Measurements from ENCODE around the gene LBHD1.

Gene LBHD1

DNA sequence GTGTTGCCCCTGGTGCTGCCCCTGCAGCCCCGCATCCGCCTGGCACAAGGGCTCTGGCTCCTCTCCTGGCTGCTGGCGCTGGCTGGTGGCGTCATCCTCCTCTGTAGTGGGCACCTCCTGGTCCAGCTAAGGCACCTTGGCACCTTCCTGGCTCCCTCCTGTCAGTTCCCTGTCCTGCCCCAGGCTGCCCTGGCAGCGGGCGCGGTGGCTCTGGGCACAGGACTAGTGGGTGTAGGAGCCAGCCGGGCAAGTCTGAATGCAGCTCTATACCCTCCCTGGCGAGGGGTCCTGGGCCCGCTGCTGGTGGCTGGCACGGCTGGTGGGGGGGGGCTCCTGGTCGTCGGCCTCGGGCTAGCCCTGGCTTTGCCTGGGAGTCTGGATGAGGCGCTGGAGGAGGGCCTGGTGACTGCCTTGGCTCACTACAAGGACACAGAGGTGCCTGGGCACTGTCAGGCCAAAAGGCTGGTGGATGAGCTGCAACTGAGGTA, 58.7 kb downstream of the LBHD1 start:
- POLR2A ChIA-PET, result interaction anchor here (1.0 to 3.0 kb wide), 3 partner anchors 9 to 21 kb away, joined by 4 to 21 read pairs (median 4); partner anchors contain the start of genes B3GAT3, MTA2 and TUT1
- no peak for DNase-seq (ENCODE audit: extremely low spot score)
- no peak for TF ChIP-seq SUZ12 (IDR thresholded peaks at IDR 0.05)
- no peak for TF ChIP-seq CTBP1 (IDR thresholded peaks at IDR 0.05; ENCODE audit: borderline replicate concordance)
- no peak for TF ChIP-seq L3MBTL2 (conservative IDR thresholded peaks at IDR 0.05)
- no peak for TF ChIP-seq NFRKB (IDR thresholded peaks at IDR 0.05)
- no peak for TF ChIP-seq LEF1 (IDR thresholded peaks at IDR 0.05; ENCODE audit: borderline replicate concordance)
- TF ChIP-seq ARNT (IDR thresholded peaks at IDR 0.05), result no peak
- TF ChIP-seq BHLHE40 (IDR thresholded peaks at IDR 0.05; ENCODE audit: borderline replicate concordance), result no peak
- no peak for TF ChIP-seq ELF4 (IDR thresholded peaks at IDR 0.05)
- TF ChIP-seq HDGF (IDR thresholded peaks at IDR 0.05; ENCODE audit: borderline replicate concordance), result no peak
- TF ChIP-seq FOXK2 (IDR thresholded peaks at IDR 0.05), result no peak
- TF ChIP-seq SP1 (IDR thresholded peaks at IDR 0.05), result no peak
- no peak for TF ChIP-seq FOXM1 (IDR thresholded peaks at IDR 0.05; ENCODE audit: borderline replicate concordance)
- TF ChIP-seq FOXA1 (IDR thresholded peaks at IDR 0.05), result no peak
- TF ChIP-seq ZNF384 (IDR thresholded peaks at IDR 0.05), result no peak
- CTCF ChIA-PET, result interaction anchor here (0.8 kb wide), 1 partner anchor 9 kb away, joined by 3 read pairs; no protein-coding TSS in a partner anchor

All from HEK293T (cell line).